ENCODE measurements around the gene C1QTNF5. TPM values are rescaled to one million over a fixed set of nuclear protein-coding genes. Genes with fewer than 3 reads are reported as not detected.

C1QTNF5 gene
- total RNA-seq, 1 experiment from 2014 or later = not detected

- DNase-seq (ENCODE audit: extremely low read depth, low read depth) = peak; percentile 62
Observed at GRCh38 chr11:119373921-119374631, 33.4 kb upstream of the C1QTNF5 start.

GRCh38 chr11:119373059-119373920, 32.6 kb upstream of the C1QTNF5 start:
- no peak for DNase-seq (ENCODE audit: extremely low read depth, low read depth)

- no peak for DNase-seq (ENCODE audit: extremely low read depth, low read depth)
Observed at GRCh38 chr11:119372260-119373058, 31.8 kb upstream of the C1QTNF5 start.

GRCh38 chr11:119371778-119372182, 31.1 kb upstream of the C1QTNF5 start:
- peak; percentile 29 for DNase-seq (ENCODE audit: extremely low read depth, low read depth)

- DNase-seq (ENCODE audit: extremely low read depth, low read depth) = no peak
Observed at GRCh38 chr11:119371067-119371601, 30.5 kb upstream of the C1QTNF5 start.

- no peak for DNase-seq (ENCODE audit: extremely low read depth, low read depth)
Observed at GRCh38 chr11:119370486-119371046, 29.9 kb upstream of the C1QTNF5 start.

GRCh38 chr11:119369132-119369925, 28.6 kb upstream of the C1QTNF5 start:
- DNase-seq (ENCODE audit: extremely low read depth, low read depth) = no peak

GRCh38 chr11:119368121-119369034, 27.7 kb upstream of the C1QTNF5 start:
- DNase-seq (ENCODE audit: extremely low read depth, low read depth) = no peak

- DNase-seq (ENCODE audit: extremely low read depth, low read depth) = no peak
Observed at GRCh38 chr11:119367661-119368120, 27.0 kb upstream of the C1QTNF5 start.

- no peak for DNase-seq (ENCODE audit: extremely low read depth, low read depth)
Observed at GRCh38 chr11:119366690-119367620, 26.3 kb upstream of the C1QTNF5 start.

GRCh38 chr11:119365071-119365591, 24.4 kb upstream of the C1QTNF5 start:
- DNase-seq (ENCODE audit: extremely low read depth, low read depth) = no peak

GRCh38 chr11:119363851-119364590, 23.3 kb upstream of the C1QTNF5 start:
- peak; percentile 32 for DNase-seq (ENCODE audit: extremely low read depth, low read depth)

GRCh38 chr11:119363081-119363850, 22.6 kb upstream of the C1QTNF5 start:
- no peak for DNase-seq (ENCODE audit: extremely low read depth, low read depth)

- no peak for DNase-seq (ENCODE audit: extremely low read depth, low read depth)
Observed at GRCh38 chr11:119362741-119363080, 22.0 kb upstream of the C1QTNF5 start.

GRCh38 chr11:119361941-119362725, 21.4 kb upstream of the C1QTNF5 start:
- no peak for DNase-seq (ENCODE audit: extremely low read depth, low read depth)
